GM18858 (cell line): Measurements from ENCODE around the gene PANX2.

Source experiments
- ATAC-seq: cut with Tn5 transposase; IDR thresholded peaks from one replicate; pipeline ENCODE4 v1.9.1; 2021; ENCODE audit not compliant: unreplicated experiment

The PANX2 gene

DNA sequence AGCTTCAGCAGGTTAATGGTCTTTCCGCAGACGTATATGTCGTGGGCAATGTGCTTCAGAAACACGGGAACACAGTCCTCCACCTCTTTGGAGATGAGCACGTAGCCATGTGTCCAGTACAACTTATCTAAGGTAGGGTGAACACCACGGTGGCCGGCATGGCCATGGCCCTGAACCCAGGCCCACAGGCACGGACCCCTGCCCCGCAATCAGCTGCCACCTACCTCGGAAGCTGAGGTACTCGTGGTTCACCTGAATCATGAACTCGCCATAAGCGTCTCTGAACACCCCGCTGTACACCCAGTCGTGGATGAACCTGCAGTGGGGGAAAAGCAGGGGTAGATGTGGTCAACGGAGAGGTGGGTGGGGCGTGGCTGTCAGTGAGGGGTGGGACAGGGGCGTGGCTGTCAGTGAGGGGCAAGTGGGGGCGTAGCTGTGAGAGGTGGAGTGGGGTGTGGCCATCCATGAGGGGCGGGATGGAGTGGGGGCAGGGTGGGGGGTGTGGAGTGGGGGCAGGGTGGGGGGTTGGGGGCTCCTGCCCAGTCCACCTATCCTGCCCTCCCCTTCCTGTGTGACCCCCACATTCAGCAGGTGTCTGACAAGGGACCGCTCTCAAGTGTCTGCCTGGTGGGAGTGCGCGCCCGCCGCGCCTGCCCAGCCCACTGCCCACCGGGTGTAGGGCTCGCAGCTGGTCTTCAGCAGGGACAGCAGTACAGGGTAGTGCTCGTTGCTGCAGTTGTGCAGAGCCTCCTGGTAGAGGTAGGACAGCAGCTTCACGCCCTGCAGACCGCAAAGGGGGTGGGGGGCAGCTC lies 55.7 kb downstream of the PANX2 start:
- no peak for ATAC-seq

DNA sequence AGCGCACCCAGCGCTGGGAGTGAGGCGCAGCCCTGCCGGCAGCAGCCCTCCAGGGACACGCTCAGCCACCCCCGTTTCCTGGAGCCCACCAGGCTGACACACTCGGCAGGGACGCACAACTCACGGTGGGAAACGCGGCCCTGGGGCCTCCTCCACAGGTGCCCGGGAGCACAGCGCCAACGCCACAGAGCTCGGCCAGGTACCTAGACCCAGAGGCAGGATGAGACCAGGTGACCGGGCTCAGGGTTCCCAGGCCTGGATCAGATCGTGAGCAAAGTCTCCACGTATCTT lies 56.3 kb downstream of the PANX2 start:
- no peak for ATAC-seq

DNA sequence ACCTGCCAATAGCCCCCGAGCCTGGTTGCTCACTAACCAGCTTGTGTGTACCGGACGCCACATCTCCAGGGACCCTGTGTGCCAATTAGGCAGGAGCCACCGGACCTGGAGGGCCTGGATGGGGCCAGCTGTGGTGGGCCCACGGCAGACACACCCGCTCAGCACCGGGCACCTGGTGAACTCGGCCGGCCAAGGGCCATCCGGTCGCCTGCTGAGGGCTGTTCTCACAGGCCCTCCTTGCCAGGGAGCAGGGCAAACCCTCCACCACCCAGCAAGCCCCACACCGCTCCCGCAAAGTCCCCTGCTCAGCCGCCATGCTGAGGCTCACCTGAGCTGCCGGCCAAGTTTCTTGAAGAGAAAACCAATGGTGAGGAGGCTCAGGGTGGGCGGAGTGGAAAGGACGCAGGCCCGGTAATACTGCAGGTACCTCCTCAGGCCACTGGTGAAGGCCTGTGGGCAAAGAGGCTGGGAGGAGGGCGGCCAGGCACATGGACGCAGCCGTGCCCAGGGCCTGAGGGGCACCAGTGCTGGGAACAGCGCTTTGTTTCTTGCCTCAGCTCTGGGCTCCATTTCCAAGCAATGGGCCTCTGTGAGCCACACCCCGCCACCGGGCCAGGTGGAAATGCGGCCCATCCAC lies 57.2 kb downstream of the PANX2 start:
- ATAC-seq: no peak

DNA sequence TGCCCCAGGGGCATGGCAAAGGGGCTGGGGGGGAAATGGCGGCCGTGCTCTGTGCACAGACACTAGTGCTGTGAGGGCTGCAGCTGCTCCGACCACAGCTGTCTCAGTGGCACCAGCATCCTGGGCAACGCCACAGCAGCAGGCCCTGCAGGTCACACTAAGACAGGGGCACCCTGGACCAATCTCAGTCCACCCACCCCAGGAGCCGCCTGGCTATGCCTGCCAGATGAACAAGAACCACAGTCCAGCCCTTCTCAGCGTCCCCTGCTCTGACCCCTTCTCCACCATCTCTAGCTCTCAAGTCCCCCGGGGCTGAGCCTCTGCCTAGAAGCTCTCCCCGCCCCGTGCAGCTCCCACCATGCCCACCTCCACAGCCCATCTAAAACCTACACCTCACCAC lies 57.8 kb downstream of the PANX2 start:
- ATAC-seq: no peak

DNA sequence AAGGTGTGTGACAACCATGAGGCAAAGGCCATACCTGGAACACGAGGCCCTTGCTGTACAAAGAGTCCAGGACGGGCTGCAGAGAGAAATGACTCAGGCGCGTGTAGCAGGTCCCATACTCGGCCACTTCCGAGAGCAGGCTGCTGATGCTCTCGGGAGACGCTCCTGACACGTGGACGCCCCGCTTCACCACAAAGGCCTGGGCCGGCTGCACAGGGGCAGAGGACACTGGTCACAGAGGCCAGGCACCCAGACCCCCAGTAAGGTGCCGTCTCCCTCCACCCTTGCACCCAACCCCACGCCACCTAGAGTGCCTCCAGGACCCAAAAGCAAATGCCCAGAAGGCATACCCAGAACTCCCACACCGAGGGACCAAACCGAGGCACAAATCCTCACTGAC lies 58.8 kb downstream of the PANX2 start:
- ATAC-seq: no peak
